GM19395 (cell line): ENCODE results near the gene SURF2.

Experiments
- ATAC-seq: cut with Tn5 transposase; IDR thresholded peaks from one replicate; pipeline ENCODE4 v1.9.1; 2021; ENCODE audit warnings: mild to moderate bottlenecking, moderate library complexity; ENCODE audit not compliant: unreplicated experiment

Gene SURF2

DNA sequence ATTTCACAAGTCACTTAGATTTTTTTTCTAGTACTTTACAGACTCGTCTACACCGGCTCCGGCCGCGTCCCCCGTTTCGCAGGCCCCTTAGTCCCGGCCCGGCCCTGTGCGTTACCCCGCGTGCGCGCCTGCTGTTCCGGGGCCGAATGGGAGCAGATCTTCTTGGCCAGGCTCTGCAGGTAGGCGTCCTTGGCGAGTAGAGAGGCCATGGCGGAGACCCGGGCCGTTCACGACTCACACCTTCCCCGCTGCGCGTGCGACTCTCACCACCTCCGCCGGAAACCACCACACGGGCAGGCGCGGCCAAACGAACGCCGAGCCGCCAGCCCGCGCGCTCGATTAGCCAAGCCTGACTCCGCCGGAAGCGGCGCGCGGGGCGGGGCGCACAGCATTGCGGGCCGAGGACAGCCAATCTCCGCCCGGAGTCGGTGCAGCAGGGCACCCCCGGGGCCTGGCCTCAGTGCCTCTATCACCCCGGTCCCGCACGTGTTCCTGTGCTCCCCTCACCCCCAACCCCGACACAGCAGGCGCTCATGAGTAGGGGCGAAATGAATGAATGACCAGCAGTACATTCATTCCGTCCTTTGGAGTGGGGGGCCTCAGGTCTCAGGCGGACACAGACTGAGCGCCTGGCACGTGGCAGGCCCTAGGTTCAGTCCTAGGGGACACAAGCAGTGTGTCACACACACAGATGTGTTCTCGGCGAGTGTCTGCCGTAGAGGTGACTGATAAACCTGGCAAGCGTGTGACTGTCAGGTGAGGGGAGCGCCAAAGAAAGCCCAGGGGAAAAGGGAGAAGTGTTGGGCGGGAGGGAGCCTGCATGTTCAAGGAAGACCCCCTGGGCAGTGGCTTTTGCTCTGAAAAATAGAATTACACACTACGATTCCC is 20.2 kb upstream of the SURF2 start, which contains the start of gene SURF6:
Gene SURF6 (minus strand): TSS at position 265 of the 888 bp plus-strand sequence. CDS start 56 bp downstream, at position 209.
- peak; percentile 82 for ATAC-seq

DNA sequence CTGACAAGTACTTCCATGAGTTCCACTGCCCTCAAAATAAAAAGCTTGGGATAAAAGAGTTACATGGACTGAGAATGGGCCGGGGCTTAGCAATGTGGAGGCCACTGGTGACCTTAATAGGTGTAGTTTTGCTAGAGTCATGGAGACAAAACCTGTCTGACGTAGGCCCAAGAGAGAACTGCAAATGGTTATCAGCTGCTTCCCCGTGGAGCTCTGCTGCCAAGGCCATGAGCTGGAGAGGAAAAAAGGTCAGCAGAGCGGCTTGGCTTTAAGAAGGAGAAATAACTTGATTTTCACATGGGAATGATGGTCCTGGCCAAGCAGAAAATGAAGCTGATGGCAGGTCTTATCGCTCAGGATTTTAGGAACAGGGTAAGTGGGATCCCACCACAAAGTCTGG is 16.7 kb upstream of the SURF2 start:
- ATAC-seq: no peak

DNA sequence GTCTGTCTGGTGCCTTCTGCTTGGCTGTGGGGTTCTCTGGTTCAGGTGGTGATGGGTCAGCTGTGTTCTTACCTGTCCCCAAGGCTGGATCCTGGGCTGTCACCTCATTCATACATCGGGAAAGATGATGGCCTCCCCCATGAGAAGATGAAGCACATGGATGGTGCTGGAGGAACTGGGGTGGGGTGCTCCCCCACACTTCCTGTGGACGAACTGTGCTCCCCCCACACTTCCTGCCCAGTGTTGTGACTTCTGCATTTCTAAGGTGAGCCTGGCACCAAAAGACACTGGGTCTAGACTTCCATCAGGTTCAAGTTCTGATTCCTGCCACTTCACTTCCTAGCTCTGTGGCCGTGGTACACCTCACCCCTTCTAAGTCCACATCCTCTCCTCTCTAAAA is 16.1 kb upstream of the SURF2 start:
- no peak for ATAC-seq

DNA sequence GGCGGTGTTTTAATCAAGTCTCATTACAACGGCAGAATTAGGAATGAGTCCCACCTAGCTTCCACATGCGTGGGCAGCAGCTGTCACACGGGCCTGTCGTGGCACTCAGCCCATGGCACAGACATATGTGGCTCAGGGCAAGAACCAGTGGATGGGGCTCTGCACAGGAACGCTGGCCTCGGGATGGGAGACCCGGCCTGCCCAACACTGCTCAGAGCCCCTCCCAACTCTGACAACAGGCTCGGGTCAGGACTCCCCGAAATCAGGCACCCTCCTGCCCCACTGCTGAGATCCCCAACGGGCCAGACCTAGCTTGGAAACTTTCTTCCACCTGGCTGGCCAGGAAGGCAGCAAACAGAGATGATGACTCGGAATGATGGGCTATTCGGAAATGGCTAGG is 15.4 kb upstream of the SURF2 start:
- ATAC-seq: no peak

DNA sequence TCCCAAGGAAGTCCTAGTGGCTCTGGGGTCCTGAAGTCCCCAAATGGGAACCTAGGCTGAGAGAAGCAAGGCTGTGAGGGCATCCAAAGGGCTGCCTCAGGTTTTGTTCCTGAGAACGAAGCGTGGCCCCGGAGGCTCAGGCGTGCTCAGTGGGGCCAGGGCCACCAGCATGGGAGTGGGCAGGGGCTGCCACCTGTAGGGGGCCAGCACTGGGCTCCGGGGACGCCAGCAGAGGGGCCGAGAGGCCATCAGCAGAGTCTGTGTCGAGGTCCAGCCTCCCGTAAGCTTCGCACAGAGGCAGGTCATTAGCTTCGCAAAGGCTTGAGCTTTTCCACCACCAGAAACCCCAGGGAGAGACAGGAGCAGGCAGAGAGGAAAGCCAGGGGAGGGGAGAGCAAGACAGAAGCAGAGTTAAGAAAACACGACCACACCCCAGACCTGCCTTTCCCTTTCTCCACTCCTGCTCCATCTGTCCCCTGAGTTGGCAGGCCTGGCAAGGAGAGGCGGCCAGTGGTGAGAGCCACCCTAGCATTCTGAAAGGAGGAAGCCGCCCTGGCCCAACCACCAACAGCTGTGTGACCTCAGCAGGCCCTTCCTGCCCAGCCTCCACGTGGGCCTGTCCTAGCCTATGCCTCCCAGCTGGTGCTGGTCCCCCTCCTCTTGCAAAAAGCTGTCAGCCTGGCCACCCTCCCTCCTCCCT is 14.8 kb upstream of the SURF2 start:
- ATAC-seq: no peak

DNA sequence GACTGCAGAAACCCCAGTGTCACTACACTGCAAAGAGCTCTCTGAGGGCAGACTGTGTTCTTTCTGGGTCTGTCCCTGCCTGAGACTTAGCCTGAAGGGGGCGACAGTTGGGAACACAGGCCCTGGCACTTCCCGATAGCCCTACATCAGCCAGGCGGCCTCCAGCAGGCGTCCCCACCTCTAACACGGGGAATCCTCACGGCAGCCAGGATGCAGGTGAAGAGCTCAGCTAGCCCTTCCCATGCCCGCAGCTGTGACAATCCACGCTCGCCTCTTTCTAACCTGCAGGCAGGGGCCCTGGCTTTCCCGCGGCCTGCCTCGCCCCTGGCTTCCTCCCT is 14.3 kb upstream of the SURF2 start:
- no peak for ATAC-seq

DNA sequence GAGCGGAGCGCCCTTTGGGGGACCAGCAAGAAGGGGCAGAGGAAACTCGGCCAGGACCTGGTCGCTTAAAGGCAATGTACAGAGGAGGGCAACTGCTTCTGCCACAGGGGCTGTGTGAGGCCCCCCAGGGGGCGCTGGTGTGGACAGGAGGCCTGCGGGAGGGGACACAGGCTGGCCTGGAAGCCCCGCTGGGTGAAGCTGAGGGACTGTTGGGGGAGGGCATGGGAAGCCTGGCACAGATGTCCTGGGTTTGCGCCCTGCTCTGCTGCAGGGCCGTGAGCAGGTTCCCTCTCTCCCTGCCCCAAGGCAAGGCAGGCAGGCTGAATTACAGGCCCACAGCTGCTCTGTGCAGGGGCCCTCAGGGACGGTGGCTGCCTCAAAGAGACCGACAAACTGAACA is 13.8 kb upstream of the SURF2 start:
- no peak for ATAC-seq

DNA sequence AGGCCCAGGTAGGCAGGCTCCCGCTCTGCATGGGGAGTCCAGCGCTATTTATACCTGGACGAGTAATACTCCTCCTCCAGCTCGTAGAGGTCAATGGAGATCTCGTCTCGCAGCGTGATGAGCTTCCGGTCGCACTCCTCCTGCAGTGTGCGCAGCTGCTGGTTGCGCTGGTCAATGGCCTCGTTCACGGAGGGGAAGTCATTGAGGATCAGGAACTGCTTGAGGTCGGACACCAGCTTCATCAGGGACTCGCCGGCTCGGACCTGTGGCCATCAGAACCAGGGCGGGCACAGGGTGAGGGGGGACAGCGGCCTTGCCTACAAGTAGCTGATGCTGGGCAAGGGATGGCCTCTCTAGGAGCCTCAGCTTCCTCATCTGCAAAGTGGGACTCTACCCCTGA is 12.3 kb upstream of the SURF2 start:
- no peak for ATAC-seq

DNA sequence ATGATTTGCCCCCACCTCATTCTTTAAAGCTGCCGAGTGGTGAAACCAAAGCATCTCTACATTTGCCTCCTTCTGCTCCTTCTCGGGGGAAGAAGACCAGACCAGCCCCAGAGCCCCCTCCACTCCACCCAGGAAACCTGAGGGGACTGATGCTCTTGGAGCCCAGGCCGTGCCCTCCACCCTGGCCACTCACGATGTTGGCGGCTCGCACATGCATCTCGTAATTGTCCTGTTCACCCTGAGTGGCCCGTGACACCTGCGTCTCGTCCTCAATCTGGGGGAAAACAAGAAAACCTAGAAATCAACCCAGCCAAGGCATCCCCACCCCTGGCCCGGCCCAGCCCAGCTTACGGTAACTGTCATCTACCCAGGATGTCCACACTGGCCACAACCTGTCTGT is 11.4 kb upstream of the SURF2 start:
- ATAC-seq: no peak

DNA sequence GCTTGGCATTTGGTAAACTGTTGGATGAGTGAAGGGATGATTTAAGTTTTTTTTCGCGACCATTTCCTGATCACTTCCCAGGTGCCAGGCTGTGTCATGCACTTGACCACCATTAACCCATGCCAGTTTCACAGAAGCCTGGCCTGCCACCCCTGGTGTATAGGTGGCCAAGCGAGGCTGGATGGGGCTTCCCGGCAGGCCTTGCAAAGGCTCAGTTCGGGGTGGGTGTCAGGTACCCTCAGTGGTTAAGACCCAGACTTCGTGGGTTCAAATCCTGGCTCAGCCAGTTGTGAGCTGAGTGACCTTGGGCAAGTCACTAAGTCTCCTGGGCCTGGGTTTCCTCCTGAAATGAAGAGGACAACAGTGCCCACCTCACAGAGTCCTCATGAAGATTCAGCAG is 10.8 kb upstream of the SURF2 start:
- no peak for ATAC-seq

DNA sequence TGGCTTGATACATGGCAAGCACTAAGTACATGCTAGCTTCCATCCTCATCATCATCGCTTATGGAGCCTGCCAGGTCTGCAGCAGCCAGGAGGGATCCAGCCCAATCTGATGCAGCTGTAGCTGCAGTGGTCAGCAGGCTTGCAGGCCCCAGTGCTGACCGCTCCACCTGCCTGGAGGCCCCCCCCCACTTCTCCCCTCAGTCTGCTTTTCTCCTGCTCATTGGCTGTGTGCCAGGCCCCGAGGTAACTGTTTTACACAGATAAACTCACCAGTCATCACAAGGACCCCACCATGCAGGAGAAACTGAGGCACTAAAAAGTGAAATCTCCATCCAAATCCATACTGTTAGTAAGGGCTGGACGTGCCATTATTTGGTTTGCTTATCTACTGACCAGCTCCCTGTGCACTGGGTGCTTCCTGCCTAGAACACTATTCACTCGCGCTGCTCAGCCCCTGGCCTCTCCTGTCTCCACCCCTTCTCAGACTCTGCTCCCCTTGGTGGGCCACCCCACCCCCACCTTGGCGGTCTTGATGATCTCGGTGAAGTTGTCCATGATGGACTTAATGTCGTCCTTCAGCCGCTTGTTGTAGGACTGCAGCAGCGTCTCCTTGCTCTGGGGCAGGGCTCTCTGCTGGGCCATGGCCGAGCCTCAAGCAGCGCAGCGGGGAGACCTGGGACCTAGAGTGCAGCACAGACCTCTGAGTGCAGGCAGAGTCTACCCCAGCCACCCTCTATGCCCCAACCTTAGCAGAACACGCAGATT is 10.1 kb upstream of the SURF2 start:
- ATAC-seq: no peak

DNA sequence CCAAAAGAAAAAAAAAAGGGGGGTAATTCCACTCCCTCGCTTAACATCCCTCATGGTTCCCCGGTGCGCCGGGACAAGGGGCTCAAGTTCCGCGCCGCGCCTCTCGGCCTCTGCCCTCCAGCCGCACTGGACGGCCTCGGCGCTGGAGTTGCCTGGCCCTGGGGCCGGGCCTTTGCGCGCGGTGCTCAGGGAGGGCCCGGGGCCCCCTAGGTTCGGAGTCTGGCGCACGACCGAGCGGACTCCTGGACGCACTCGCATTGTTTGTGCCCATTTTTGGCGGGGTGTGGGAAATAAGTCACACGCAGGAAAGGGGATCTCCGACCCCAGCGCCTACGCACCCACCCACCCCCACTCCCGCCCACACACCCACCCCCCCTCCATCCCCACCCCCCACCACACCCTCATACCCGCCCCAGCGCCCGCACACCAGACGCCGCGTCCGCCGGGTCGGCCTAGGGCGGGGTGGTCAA is 8.8 kb upstream of the SURF2 start:
- peak; percentile 30 for ATAC-seq

DNA sequence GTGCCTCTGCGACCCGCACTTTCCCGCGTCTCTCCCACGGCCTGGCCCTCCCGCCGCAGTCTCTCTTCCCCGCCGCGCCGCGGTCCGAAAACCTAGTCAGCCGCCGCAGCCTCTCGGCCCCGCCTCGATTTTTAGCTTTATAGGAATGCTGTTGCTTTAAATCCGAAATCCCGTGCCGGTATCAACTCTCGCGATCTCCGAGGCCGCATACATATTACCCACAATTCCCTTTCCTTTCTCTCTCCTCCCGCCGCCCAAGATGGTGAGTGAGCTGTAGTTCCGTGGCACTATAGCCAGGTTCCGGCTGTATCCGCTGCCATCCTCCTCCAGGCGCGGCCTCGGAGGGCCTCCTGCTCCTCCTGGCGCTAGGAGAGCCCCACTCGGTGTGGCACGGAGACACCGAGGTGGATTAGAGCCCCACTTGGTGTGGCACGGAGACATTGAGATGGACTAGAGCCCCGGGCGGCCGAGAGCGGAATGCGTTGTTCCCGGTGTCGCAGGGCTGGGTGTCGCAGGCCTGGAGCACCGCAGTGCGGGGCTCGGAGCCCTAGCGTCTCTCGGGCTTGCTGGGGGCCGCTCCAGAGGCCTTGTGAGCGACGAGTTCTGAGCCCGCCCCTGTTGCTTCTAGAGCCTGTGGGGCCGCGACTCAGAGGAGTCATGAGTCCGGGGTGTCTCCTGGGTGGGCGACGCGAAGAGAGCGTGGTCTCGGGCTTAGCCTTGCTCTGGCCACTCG is 8.2 kb upstream of the SURF2 start, which contains the start of the genes MED22 and RPL7A:
Gene MED22 (minus strand): TSS at position 147 of the 733 bp plus-strand sequence. CDS start 1,469 bp downstream, outside the sequence.
Gene RPL7A (plus strand): TSS at position 234 of the 733 bp plus-strand sequence. CDS start 26 bp downstream, at position 260.
- peak; percentile 77 for ATAC-seq

DNA sequence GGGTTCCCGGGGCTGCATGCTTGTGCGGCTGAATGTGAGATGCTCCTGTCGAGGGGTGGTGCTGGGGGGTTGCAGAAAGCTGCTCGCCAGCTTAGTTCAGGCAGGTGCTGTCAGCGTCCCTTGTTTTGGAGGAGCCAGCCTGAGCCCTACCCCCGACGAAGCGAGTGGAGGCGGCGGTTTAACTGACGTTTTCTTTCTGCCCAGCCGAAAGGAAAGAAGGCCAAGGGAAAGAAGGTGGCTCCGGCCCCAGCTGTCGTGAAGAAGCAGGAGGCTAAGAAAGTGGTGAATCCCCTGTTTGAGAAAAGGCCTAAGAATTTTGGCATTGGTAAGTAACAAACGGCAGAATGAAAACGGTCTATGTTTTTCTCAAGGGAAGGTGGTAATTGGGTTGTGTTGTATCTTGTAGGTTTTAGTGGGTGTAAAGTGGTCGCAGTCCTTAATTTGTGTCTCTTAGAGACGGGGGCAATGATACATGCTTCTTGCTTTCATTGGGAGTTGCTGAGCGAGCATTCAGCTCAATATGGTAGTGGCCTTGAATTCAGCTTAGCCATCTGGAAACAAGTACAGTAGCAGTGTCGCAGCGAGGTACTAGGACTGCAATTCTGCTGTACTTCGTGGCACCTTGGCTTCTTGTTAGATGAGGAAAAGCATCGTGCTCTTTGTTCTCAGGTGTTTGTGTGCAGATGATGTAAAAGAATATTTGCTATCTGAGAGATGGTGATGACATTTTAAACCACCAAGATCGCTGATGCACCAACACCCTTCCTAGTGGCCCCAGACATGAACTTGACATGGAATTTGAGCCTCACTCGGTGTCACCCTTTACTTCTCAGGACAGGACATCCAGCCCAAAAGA is 7.4 kb upstream of the SURF2 start:
- no peak for ATAC-seq

DNA sequence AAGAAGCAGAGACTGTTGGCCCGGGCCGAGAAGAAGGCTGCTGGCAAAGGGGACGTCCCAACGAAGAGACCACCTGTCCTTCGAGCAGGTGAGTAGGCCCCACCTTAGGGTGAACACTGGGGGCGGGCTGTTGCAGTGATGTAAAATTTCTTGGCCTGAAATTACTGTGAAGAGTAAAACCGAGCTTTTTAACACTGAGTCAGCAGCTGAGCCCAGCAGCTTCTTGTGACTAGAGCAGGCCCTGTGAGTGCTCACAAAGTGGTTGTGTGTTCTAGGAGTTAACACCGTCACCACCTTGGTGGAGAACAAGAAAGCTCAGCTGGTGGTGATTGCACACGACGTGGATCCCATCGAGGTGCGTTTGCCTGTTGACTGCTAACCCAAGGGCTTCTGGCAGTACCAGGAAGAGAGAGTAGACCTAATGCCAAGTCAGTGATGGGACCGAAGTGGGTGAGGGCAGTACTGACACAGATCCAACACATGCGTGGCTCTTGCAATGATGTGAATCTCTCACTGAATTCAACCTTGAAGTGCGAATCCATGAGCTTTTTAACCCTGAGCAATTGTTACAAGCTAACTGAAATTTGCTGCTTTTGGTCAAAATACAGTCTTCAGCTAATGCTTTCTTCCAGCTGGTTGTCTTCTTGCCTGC is 6.3 kb upstream of the SURF2 start:
- no peak for ATAC-seq

DNA sequence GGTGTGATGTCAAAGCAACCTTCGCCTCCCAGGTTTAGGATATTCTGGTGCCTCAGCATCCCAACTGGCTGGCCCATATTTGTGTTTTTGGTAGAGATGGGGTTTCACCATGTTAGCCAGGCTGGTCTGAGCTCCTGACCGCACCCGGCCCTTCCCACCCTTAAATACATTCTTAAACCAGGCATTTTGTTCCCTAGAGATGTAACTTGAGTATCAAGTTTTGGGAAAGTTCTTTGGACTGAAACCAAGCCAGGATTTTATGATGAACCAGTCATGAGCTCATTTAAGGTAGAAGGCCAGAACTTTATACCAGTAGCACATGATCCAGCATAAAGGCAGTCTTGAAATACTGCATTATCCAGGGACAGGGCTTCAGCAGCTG is 4.8 kb upstream of the SURF2 start:
- ATAC-seq: no peak

DNA sequence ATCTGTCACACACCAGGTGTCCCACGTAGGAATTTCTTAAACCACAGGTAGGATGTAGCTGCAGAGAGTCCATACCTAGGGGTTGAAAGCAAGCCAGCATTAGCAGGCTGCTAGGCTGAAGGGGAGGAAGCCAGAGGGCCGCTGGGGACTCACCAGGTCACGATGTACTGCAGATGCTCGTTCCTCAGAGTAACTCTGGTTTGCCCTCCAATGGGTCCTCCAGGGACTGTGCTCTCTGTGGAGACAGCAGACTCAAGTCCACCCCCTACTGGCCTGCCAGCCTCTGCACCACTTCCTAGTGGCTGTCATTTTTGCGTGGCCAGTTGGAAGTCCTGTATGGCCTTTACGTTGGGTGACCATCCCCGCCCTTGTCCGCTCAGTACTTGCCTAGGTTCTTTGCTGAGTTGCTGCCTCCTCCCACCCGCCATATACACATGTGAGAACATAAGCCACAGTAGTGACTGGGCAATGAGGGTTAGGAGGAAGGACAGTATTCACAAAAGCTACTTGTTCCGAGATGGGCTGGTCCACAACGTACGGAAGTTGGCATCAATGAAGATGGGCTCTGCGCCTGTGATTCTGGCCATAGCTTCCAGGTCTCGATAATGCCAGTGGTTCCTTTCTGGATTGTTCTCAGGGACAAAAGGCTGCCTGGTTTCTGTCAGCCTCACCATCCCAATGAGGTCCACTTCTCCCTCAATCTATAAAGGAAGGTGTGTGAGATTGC is 4.3 kb upstream of the SURF2 start:
- ATAC-seq: no peak

DNA sequence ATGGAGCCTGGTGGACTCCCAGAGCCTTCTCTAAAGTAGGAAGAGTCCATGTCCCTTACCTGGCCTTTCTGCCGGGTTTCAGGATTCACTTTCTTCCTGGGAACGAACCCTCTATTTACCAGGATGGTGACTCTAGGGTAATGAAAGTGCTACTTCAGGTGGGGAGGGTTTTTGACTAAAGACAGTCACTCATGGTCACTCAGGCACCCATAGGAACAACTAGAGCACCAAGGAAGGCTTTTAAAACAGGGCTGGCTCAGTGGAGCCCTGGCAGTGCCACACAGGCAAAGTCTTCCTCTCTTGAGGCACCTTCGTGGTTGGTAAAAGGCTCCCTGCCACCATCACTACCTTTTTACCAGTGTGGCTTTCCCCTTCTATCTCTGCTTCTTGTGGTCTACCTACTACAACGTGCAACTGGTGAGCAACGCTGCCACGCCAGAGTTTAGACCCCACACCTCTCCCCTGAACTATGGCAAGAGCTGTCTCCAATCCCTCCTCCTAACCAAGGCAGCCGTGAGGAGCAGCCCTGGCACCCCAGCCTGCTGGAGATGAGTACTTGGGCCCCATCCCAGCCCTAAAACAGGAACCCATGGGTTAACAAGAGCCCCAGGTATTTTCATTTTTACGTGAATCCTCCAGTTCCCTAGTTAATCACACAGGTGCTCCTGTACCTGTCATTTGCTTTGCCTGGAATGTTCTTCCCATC is 3.6 kb upstream of the SURF2 start:
- no peak for ATAC-seq
